Measurements from ENCODE around the gene GRAMD1B. TPM values are rescaled to one million over a fixed set of nuclear protein-coding genes. Genes with fewer than 3 reads are reported as not detected.

Gene GRAMD1B
- total RNA-seq, 2 donors from 2014 or later: 1.7 to 1.9 TPM

- TF ChIP-seq CTCF (IDR thresholded peaks at IDR 0.05): no peak
- Histone ChIP-seq H3K27me3 (no peaks in the 10 kb centered on the region), H3K27ac (no peak overlapping the region), H3K4me1 (no peaks in the 10 kb centered on the region), H3K4me3 (no peak overlapping the region), H3K9ac (ENCODE audit: low read depth in 2 of 2, low read length in 2 of 2) (no peak overlapping the region), H3K36me3 (no peaks in the 10 kb centered on the region), H3K9me3 (no peaks in the 10 kb centered on the region)
- no peak for DNase-seq
- intact Hi-C loops (cut with DNase I): no loop called here
Measured at GRCh38 chr11:123532131-123532530, 102.1 kb downstream of the GRAMD1B start.

GRCh38 chr11:123535401-123535800 lies 105.3 kb downstream of the GRAMD1B start:
- H3K9ac ChIP-seq (ENCODE audit: low read depth in 2 of 2, low read length in 2 of 2): no peak overlapping the region
- no peaks in the 10 kb centered on the region for H3K9me3 ChIP-seq
- no peak for TF ChIP-seq CTCF (IDR thresholded peaks at IDR 0.05)
- H3K4me1 ChIP-seq: no peaks in the 10 kb centered on the region
- intact Hi-C loops (cut with DNase I): no loop called here
- H3K4me3 ChIP-seq: no peak overlapping the region
- no peak overlapping the region for H3K27ac ChIP-seq
- H3K27me3 ChIP-seq: no peaks in the 10 kb centered on the region
- no peaks in the 10 kb centered on the region for H3K36me3 ChIP-seq
- DNase-seq: no peak

- DNase-seq: no peak
Measured at GRCh38 chr11:123536690-123537437, 106.8 kb downstream of the GRAMD1B start.

GRCh38 chr11:123537726-123538125 lies 107.7 kb downstream of the GRAMD1B start:
- TF ChIP-seq CTCF (IDR thresholded peaks at IDR 0.05): no peak
- no peaks in the 10 kb centered on the region for H3K27me3 ChIP-seq
- no peaks in the 10 kb centered on the region for H3K36me3 ChIP-seq
- H3K27ac ChIP-seq: no peak overlapping the region
- intact Hi-C loops (cut with DNase I): no loop called here
- no peaks in the 10 kb centered on the region for H3K4me1 ChIP-seq
- no peak overlapping the region for H3K4me3 ChIP-seq
- no peaks in the 10 kb centered on the region for H3K9me3 ChIP-seq
- DNase-seq: no peak
- H3K9ac ChIP-seq (ENCODE audit: low read depth in 2 of 2, low read length in 2 of 2): no peak overlapping the region

More at GRCh38 chr11:123536690-123537437, 106.8 kb downstream of the GRAMD1B start:
- no peaks in the 10 kb centered on the region for H3K9me3 ChIP-seq
- H3K4me1 ChIP-seq: no peaks in the 10 kb centered on the region
- no peak overlapping the region for H3K27ac ChIP-seq
- H3K9ac ChIP-seq (ENCODE audit: low read depth in 2 of 2, low read length in 2 of 2): no peak overlapping the region
- intact Hi-C loops (cut with DNase I): no loop called here
- no peaks in the 10 kb centered on the region for H3K36me3 ChIP-seq
- no peaks in the 10 kb centered on the region for H3K27me3 ChIP-seq
- H3K4me3 ChIP-seq: no peak overlapping the region
- TF ChIP-seq CTCF (IDR thresholded peaks at IDR 0.05): no peak

GRCh38 chr11:123543797-123544196 lies 113.7 kb downstream of the GRAMD1B start:
- H3K27me3 ChIP-seq: no peaks in the 10 kb centered on the region
- H3K27ac ChIP-seq: no peak overlapping the region
- H3K4me1 ChIP-seq: no peaks in the 10 kb centered on the region
- no peaks in the 10 kb centered on the region for H3K9me3 ChIP-seq
- H3K36me3 ChIP-seq: no peaks in the 10 kb centered on the region
- TF ChIP-seq CTCF (IDR thresholded peaks at IDR 0.05): no peak
- intact Hi-C loops (cut with DNase I): no loop called here
- no peak for DNase-seq
- H3K4me3 ChIP-seq: no peak overlapping the region
- H3K9ac ChIP-seq (ENCODE audit: low read depth in 2 of 2, low read length in 2 of 2): no peak overlapping the region
